AG20443 (cell line): Measurements from ENCODE around the gene MIGA2.
"Not testable (repeated sequence)": the region's sequence is repeated elsewhere in the genome, so short reads cannot be mapped to it uniquely, and the experiment has no call there.

ENCODE experiments used
- DNase-seq: peaks from one replicate; pipeline ENCODE4 v3.0.0; 2012; ENCODE audit warnings: low spot score, mixed read lengths

Gene MIGA2

DNA sequence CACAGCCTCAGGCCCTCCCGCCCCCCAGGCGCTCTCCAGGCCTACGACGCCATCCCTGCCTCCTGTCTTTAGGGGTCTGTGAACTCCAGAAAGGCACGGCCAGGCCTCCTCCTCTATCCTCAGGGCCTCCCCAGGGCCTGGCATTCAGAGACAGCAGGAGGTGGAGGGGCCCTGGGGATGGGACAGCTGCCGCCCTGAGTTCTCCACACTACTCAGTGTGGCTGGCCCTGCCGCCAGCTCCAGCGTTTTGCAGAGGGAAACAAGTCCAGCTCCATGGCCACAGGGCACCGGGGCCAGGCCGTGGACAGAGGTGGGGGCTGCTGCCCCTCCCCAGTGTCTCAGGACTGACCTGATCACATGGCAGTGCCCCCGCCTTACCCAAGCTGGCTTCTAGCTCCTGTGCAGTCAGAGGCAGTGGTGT, 24.7 kb upstream of the MIGA2 start:
- DNase-seq, result no peak

DNA sequence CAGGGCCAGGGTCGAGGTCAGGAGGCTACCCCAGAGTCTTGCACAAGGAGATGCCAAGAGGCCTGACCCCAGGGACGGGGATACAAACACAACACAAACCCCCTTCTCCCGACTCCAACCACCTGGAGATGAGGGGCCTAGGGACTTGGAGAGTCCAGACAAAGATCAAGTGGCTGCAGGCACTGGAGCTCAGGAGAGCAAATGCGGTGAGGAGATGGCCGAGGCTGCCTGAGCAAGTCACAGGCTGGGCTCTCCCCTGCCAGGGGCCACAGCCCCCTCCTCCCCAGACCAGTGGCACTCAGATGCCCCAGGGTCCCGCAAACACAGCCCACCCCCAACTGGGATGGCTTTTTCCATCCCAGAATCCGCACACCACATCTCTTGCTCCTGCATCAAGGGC, 24.1 kb upstream of the MIGA2 start:
- no peak for DNase-seq

DNA sequence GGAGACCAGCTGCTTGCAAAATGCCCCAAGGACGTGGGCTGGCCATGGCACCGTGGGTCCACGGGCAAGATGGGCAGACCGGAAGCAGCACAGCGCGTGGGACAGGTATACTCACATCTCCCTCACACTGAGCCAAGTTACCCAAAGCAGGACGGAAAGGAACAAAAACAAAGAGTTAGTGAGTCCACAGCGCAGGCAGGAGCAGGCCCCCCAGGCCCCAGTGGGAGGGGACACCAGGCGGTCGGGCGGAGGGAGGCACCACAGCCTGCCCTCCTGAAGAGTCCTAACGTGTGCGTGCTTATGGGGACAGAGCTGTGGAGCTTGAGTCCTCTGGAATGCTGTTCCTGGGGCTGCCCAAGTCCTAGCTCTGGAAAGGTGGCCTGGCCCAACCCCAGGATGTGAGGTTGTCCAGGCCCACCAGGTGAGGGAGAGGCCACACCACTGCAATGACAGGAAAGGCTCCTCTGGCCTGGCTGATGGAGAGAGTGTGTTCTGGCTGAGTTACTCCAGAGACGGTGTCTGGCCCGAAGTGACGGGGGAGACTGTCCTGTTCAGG, 23.5 kb upstream of the MIGA2 start:
- DNase-seq, result no peak

DNA sequence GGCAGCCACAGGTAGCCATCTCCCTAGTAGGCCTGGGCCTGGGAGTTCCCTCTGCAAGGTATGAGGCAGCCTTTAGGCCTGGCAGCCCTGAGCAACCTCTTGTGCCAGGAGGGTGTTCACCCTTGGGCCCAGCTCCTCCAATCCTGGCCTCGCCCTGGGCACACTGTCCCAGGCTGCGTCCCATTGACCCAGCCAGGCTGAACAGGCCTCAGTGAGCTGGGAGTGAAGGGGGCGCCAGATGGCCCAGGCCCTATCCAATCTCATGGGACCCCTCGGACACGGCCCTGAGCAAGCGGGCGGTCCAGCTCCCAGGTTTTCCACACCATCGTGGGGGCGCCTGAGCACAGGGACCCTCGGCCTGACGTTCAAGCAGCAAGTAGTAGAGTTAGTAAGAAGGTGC, 22.8 kb upstream of the MIGA2 start:
- no peak for DNase-seq

DNA sequence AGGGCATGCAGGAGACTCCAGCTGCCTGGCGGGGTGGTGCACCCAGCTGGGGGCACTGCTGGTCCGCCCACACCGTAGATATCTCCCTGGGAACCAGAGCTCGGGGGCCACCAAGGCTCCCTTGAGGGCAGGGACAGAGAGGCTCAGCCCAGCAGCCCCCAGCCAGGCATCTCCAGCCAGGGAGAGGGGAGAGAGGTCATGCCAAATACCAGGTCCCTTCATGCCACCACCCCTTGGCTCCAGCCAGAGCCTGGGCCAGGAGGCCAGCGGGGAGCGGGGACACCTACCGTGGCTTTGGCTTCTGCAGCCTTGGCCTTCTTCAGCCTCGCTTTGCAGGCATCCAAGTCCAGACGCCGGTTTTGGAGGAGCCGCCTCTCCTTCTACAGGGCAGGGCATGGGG, 22.3 kb upstream of the MIGA2 start:
- no peak for DNase-seq

DNA sequence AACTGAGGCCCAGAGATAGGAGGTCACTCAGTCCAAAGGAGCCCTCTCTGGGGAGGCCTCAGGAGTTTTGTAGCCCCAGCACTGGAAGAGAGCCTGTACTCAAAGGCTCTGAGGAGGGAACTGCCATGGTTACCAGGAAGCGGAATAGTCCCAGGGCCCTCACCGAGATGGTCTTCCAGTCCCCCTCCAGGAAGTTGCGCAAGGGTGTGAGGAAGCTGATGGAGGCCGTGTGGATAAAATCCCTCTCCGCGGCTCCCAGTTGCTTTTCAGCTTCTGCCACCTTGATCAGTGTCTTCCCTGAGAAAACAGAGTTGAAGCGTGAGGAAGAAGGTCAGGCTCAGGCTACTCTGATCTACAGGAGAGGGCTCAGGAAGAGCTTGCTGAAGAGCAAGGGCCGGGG, 21.8 kb upstream of the MIGA2 start:
- no peak for DNase-seq

DNA sequence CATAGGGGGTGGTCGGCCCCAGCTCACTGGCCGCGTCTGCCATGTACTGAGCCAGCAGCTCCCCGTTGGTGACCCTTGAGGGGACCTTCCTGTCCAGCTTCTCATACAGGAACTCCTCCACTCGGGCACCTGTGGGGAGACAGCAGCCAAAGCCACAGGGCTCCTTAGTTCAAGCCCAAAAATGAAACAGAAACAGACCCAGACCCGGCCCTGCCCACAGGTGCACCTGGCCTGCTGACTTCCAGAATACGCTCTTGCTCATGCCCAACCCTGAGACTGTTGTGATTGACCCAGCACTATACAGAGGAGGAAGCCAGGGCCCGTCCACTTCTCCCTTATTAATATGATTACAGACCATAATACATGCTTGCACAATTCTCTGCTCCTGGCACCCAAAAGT, 15.3 kb upstream of the MIGA2 start:
- no peak for DNase-seq

DNA sequence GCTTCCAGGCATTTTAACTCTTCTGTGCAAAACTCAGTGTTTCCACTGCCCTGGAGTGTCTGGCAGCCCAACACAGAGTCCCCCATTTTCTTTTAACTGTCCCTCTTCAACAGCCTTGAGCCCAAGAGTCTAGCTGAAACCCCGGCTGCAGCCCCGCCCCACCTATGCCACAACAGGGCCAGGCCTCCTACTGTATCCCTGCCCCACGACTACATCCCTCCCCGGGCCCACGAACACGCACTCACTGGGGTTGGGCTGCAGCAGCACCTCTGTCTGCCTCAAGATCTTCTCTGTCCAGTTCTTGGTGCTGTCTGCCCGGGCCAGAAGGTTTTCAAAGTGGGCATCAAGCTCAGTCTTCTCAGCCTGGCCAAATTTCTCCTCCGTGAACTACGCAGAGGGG, 14.4 kb upstream of the MIGA2 start:
- DNase-seq, result no peak

DNA sequence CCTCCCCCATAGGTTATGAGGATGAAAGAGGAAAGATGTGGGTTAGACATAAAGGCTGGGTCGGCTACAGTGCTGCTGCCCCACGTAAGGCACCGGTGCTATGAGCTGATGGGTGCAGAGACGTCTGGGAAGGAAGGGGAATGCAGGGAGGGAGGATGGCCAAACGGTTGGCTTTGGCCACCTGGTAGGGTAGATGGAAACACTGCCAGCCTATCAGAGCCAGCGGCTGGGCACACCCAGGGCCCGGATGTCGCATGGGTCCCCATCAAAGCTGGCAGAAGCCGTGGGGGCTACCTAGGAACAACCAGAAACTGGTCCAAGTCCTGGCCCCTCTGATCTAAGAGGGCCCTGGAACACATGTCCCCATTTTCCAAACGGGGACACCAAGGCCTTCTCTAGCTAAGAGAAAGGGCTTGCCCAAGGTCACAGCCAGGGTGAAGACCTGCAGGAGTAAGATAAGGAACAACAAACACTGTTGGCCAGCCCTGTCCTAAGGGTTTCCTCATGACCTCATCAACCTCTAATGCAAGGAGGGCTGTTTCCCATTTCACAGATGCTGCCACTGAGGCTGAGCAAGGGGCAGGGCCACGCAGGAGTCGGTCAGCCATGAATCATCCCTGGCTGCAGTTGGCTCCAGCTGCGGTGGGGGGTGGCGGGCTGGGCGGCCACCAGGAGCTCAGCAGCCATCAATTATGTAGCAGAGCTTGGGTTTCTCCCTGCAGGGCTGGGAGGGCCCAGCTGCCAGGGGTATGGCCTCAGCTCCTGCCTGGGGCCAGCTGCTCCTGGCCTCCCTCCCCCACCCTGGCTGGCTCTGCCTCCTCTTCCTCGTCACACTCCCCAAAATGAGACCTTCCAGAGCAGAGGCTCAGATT, 13.2 kb upstream of the MIGA2 start:
- DNase-seq, result peak; percentile 93

DNA sequence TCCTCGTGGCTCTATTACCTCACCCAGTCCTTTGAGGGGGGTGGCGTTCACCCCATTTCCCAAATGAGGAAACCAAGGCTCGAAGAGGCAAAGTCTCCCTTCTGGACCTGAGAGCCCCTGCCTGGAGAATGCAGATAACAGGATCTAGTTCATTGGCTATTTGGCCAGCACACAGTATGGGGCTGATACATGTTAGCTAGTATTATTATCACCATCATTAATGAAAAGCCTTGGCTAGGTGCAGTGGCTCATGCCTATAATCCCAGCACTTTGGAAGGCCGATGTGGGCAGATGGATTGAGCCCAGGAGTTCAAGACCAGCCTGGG, 12.6 kb upstream of the MIGA2 start:
- DNase-seq, result no peak

DNA sequence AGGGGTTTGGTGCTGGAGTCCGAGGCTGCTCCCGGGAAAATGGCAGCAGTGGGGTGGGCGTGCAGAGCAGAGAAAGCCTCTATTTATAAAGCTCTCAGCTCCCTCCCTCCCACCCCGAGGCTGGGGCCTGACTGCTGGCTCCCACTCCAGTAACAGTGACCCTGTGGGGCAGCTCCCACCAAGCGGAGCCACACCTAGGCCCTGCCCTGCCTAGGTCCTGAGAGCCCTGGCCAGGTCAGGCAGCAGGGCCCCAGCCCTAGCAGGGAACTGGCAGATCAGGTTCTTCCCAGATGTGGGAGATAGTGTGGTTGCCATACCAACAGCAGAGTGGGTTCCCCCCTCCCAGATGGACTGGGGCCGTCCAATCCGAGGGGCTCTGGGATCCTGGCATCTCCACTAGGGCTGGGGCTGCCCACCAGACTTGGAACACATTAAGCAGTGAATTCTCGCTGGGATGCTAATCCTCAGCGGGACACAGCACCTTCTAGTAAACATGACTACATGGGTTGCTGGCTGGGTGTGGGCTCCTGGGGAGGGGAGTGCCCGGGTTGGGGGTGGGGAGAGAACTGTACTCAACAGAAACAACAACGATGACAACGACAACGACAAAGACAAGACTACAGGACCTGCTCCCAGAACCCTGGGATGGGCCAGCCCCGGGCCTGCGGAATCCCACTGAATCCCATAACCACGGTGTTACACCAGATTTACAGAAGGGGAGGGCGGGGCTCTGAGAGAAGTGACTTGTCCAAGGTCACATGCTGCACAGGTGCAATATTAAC, 9.8 kb upstream of the MIGA2 start:
- DNase-seq, result no peak

DNA sequence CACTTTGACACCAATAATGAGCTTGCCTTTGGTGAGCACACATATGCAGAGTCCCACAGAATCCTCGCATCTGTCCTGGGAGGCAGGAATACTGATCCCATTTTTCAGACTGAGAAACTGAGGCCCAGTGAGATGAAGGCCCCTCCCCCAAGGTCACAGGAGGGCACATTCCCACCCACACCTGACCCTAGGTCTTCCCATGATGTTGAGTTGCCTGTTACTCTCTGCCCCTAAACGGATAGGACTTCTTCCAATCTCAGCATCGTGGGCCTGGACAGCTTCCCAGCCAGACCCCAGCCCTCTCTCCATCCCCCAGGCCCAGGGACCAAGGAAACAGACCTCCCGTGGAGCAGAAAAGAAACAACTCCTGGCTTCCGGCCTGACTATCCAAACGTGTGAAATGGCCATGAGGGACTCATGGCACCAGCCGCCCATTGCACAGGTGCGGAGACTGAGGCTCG, 9.2 kb upstream of the MIGA2 start:
- no peak for DNase-seq

DNA sequence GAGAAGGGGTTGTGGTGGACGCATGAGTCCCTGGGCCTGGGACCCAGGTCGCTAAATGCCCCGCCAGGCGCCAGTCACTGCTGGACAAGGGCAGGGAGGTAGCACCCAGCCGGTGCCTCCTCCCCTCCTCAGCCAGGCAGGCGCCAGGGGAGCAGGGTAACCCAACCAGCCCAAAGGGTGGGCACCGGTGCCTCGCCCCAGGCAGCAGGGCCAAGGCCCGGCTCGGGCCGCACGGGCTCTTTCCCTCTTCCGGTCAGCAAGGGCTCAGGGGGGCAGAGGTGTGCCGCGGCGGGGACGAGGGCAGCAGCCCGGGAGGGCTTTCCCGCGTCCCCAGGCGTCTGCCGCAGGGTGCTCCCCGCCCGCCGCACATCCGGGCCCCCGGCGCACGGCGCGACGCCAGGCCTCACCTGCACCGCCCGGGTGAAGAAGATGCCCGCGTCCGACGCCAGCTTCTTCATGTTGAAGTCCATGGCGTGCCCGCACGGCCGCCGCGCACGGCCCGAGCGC, 8.7 kb upstream of the MIGA2 start:
- no peak for DNase-seq

DNA sequence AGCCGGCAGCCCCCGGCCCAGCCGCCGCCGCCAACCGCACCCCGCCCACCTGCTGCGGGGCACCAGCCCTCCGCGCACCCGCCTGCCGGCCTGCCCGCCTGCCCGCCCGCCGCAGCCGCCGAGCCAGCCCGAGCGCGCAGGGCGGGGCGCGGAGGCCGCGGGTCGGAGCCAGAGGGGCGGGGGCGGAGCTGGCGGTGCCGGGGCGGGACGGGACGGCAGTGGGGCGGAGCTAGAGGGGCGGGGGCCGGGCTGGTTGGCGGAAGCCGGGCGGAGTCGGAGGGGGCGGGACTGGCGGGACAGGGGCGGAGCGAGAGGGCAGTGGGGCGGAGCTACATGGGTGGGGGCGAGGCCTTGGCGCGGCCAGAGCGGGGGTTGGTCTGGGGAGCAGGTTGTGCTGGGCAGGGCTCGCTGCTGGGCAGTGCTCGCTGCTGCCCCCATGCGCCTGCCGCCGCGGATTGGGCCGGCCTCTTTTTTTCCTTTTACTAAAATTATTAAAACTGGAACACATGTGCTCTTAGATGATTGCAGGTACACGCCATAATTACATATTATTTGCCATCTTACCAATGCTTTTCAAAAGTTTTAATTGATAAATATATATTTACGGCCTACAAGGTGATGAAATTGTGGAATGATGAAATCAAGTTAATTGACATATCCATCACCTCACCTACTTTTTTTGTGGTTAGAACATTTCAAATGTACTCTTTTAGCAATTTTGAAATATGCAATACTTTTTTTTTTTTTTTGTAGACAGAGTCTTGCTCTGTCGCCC, 8.0 kb upstream of the MIGA2 start, which contains the start of gene SH3GLB2:
Gene SH3GLB2 (minus strand): TSS at position 140 of the 775 bp plus-strand sequence. CDS start 177 bp downstream, outside the sequence.
- peak; percentile 98 for DNase-seq

DNA sequence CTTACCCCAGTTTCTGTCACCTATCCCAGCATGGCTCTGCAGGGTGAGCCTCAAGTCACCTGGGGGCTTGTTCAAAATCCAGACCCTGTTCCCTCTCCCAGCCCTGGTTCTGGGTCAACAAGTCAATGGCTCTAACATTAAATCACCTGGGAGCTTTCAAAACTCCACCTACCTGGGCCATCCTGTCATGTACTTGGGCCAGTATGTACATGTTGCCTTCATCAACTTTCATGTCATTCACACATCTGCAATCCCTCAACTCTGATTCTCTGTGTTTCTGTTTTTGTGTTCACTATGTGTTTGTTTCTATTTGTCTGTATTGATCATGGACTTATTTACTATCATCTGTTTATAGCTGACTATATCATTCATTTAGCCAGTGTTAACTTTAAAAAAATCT, 6.2 kb upstream of the MIGA2 start:
- DNase-seq, result no peak

DNA sequence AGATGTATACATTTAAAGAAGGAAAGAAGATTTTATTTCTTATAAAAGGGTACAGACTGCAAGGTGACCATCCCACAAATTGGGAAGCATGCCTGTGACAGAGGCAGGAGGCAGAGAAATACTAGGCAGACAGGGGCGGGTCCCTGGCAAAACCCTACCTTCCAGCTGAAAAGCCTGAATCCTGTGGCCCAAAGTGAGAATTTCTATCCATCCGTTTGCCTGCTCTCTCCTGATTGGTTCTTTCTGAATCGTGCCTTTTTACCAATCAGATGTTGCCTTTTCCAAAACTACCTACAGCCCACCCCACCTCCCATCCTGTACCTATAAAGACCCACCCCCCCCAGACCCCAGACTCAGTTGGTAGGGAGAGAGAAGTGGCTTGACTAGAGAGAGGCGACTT, 4.9 kb upstream of the MIGA2 start:
- DNase-seq, result no peak

DNA sequence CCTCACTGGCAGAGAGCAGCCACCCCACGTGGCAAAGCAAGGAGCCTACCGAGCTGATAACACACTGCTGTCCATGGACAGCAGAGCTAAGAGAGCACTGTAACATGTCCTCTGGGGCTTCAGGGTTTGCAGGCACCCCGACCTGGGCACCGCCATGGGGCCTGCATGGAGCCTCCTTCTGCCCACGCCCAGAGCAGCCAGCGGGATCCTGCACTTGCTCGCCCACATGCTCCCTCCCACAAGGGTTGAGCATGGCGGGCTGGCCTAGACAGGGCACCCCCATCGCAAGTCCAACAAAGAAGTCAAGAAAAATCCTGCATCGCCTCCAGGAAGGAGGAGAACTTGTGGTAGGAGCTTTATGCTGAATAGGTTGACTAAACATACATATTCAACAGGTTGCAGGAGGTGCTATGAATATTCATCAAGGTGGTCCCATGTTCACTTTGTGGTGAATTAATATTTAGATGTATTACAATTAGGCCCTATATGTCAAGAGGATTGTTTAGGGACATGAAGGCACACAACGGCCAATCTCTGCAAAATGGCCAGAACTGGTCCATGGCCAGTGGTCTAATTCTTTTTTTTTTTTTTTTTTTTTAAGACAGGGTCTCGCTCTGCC, 3.8 kb upstream of the MIGA2 start:
- DNase-seq, result no peak

DNA sequence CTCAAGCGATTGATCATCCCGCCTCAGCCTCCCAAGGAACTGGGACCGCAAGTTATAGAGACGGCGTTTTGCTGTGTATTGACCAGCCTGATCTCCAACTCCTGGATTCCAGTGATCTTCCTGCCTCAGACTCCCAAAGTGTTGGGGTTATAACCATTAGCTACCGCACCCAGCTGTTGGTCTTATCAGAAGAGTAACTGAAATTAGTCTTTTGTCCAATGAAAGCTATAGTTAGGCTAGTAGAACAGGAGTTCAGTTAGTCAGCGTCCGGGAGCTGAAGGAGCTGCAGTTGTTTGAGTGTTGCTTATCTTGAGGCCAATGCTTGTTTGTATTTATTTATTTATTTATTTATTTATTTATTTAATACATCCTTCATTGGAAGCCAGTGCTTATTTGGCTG, 3.2 kb upstream of the MIGA2 start:
- no peak for DNase-seq

DNA sequence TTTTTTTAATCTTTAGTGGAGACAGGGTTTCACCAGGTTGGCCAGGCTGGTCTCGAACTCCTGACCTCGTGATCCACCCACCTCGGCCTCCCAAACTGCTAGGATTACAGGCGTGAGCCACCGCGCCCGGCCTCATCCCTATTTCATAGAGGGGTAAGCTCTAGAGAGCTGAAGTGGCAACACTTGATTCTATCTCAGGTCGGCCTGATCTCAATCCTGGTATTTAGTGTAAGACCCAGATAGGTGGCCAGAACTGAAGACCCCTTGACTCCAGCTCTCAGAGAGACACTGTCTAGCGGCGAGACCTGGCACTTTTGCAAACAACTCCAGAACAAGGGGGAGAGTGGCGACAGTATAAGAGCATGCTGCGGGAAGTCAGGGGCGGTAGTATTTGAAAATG, 588 bp upstream of the MIGA2 start:
- not testable (repeated sequence) for DNase-seq

DNA sequence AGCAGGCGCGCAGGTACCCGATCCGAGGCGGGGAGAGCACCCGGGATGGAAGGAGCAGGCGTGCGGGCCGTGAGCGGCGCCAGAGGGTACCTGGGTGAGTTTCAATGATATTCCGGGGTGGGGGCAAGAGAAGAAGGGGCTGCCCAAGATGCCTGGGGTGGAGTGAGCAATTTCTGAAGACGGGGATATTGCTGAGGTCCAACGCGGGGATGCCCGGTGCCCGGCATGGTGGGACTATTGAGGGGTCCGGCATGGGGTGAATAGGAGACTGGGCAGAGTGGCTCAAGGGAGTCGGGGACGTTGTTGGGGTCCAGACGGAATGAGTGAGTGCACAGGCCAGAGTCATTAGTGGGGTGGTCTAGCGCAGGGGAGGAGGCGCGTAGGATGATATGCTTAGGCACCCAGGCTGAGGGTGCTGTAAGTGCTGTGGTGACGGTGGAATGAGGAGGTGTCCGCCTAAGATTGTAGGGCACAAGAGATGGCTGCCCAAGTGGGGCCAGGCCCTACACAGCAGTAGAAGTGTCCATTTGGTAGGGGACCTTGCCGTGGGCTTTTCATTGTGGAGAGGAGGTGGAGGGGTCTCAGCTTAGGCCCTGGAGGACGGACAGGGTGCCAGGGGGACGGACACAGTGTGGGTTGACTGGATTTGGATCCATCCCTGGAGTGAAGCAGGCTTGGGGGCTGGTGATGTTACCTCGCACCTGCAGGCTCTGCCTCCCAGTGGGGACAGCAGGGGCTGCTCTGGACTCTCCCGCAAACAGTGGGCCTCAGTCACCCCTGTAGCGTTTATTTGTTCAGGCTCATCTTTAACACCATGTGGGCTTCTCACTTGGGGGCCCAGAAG, 719 bp downstream of the MIGA2 start:
- no peak for DNase-seq

DNA sequence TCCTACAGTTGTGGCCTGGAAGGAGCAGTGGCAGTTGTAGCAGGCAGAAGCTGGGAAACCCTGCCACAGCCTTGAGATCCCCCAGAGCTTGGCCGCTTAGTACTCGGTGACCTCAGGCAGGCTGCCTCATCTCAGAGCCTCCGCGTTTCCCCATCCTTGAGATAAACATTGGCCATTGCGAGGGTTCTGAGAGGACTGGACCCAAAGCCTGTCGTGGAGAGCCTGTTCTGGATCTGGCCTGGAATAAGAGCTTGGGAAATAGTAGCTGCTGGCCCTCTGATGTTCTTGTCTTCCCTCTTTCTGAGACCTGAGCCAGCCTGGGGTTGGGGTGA, 1.3 kb downstream of the MIGA2 start:
- no peak for DNase-seq
